Glomerular visceral epithelial cell (primary cell): ENCODE data around the gene MAST3.

Source experiments
- DNase-seq: peaks from one replicate; pipeline ENCODE4 v3.0.0-alpha.2; 2016; ENCODE audit errors: extremely low spot score

MAST3 gene

GRCh38 chr19:18185538-18185937 is 88.0 kb downstream of the MAST3 start:
- DNase-seq, result no peak

- no peak for DNase-seq
Observed at GRCh38 chr19:18190278-18190677, 92.7 kb downstream of the MAST3 start.

GRCh38 chr19:18191640-18192062 is 94.1 kb downstream of the MAST3 start:
- no peak for DNase-seq

GRCh38 chr19:18192673-18193387 is 95.3 kb downstream of the MAST3 start, which contains the start of gene MPV17L2:
Gene MPV17L2, plus strand, starts transcription at chr19:18193218. Its CDS starts 64 bp downstream, at chr19:18193282.
- DNase-seq, result peak; percentile 100

- no peak for DNase-seq
Observed at GRCh38 chr19:18193388-18194180, 96.0 kb downstream of the MAST3 start.

- DNase-seq, result no peak
Observed at GRCh38 chr19:18194181-18194530, 96.6 kb downstream of the MAST3 start.

GRCh38 chr19:18194554-18195238 is 97.1 kb downstream of the MAST3 start:
- DNase-seq, result no peak

GRCh38 chr19:18196511-18196845 is 98.9 kb downstream of the MAST3 start:
- no peak for DNase-seq

GRCh38 chr19:18197306-18197705 is 99.7 kb downstream of the MAST3 start:
- DNase-seq, result no peak

GRCh38 chr19:18197941-18198340 is 100.4 kb downstream of the MAST3 start:
- DNase-seq, result no peak

- no peak for DNase-seq
Observed at GRCh38 chr19:18198374-18198773, 100.8 kb downstream of the MAST3 start.
